Measurements from ENCODE around the gene CEP162.
A peak's percentile ranks its signal among the peaks of the same experiment; 100 is the strongest.
"Not testable (repeated sequence)": the region's sequence is repeated elsewhere in the genome, so short reads cannot be mapped to it uniquely, and the experiment has no call there.

Gene CEP162

GRCh38 chr6:84227434-84228197 is at the start of gene CEP162:
CEP162 (minus strand) TSS chr6:84227643; CDS start chr6:84226393, 1,250 bp downstream.
- peak; percentile 93 for FAIRE-seq

GRCh38 chr6:84274856-84275255 is 47.4 kb upstream of the CEP162 start:
- FAIRE-seq, result no peak

GRCh38 chr6:84273048-84273809 is 45.8 kb upstream of the CEP162 start:
- no peak for FAIRE-seq

GRCh38 chr6:84272298-84272697 is 44.9 kb upstream of the CEP162 start:
- FAIRE-seq, result no peak

GRCh38 chr6:84271061-84271716 is 43.7 kb upstream of the CEP162 start:
- FAIRE-seq, result no peak

- peak; percentile 91 for FAIRE-seq
Observed at GRCh38 chr6:84269947-84270733, 42.7 kb upstream of the CEP162 start.

GRCh38 chr6:84268781-84269180 is 41.3 kb upstream of the CEP162 start:
- no peak for FAIRE-seq

GRCh38 chr6:84263557-84263956 is 36.1 kb upstream of the CEP162 start:
- FAIRE-seq, result no peak

- no peak for FAIRE-seq
Observed at GRCh38 chr6:84260926-84261325, 33.5 kb upstream of the CEP162 start.

- no peak for FAIRE-seq
Observed at GRCh38 chr6:84260196-84260595, 32.8 kb upstream of the CEP162 start.

- FAIRE-seq, result no peak
Observed at GRCh38 chr6:84258866-84259265, 31.4 kb upstream of the CEP162 start.

- FAIRE-seq, result no peak
Observed at GRCh38 chr6:84258268-84258667, 30.8 kb upstream of the CEP162 start.

GRCh38 chr6:84255641-84256040 is 28.2 kb upstream of the CEP162 start:
- FAIRE-seq, result no peak

GRCh38 chr6:84253380-84253779 is 25.9 kb upstream of the CEP162 start:
- no peak for FAIRE-seq

- FAIRE-seq, result no peak
Observed at GRCh38 chr6:84251891-84252539, 24.6 kb upstream of the CEP162 start.

- FAIRE-seq, result no peak
Observed at GRCh38 chr6:84249724-84250123, 22.3 kb upstream of the CEP162 start.

- FAIRE-seq, result not testable (repeated sequence)
Observed at GRCh38 chr6:84244416-84245081, 17.1 kb upstream of the CEP162 start.

GRCh38 chr6:84243240-84243639 is 15.8 kb upstream of the CEP162 start:
- no peak for FAIRE-seq

GRCh38 chr6:84242265-84242664 is 14.8 kb upstream of the CEP162 start:
- no peak for FAIRE-seq

- no peak for FAIRE-seq
Observed at GRCh38 chr6:84228198-84228543, 728 bp upstream of the CEP162 start.

GRCh38 chr6:84227044-84227433 is 404 bp downstream of the CEP162 start:
- FAIRE-seq, result no peak

GRCh38 chr6:84224251-84224650 is 3.2 kb downstream of the CEP162 start:
- FAIRE-seq, result no peak

Measured in islet of Langerhans (tissue), 1 donor.